ENCODE data around the gene CNOT3.

DNA sequence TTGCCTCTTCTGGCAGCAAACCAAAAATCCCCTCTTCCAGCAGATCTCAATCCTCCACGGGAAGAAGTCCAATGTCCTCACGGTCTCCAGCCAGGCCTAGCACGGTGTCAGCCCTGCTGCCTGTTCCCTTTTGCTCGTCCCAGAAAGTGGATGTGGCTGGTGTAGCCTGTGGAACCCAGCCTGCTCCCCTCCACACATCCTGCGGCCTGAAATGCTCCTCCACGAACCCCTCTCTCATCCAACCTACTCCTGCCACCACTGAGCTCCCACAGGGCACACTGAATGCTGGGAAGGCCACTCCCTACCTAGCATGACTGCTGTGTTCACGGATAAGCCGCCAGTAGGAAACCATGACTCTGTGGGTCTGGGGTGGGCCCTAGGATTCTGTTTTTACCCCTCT lies 48.8 kb downstream of the CNOT3 start:
- TF ChIP-seq, protein P1, sequence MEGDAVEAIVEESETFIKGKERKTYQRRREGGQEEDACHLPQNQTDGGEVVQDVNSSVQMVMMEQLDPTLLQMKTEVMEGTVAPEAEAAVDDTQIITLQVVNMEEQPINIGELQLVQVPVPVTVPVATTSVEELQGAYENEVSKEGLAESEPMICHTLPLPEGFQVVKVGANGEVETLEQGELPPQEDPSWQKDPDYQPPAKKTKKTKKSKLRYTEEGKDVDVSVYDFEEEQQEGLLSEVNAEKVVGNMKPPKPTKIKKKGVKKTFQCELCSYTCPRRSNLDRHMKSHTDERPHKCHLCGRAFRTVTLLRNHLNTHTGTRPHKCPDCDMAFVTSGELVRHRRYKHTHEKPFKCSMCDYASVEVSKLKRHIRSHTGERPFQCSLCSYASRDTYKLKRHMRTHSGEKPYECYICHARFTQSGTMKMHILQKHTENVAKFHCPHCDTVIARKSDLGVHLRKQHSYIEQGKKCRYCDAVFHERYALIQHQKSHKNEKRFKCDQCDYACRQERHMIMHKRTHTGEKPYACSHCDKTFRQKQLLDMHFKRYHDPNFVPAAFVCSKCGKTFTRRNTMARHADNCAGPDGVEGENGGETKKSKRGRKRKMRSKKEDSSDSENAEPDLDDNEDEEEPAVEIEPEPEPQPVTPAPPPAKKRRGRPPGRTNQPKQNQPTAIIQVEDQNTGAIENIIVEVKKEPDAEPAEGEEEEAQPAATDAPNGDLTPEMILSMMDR (IDR thresholded peaks at IDR 0.05), result no peak
- TF ChIP-seq POLR2A (IDR thresholded peaks at IDR 0.05), result no peak
